ENCODE measurements around the gene OR2J1.
"Not testable (repeated sequence)": the region's sequence is repeated elsewhere in the genome, so short reads cannot be mapped to it uniquely, and the experiment has no call there.

Gene OR2J1

GRCh38 chr6:29099190-29099589, at the start of gene OR2J1:
OR2J1 (plus strand) TSS chr6:29099490; CDS start chr6:29100943, 1,453 bp downstream.
- no peaks in the 10 kb centered on the region for H3K36me3 Mint-ChIP-seq
- no peaks in the 10 kb centered on the region for H3K9me3 Mint-ChIP-seq
- H3K27me3 Mint-ChIP-seq: peaks cover 19% of the 10 kb centered on the region
- no peak within 1 kb of the TSS for H3K4me3 Mint-ChIP-seq
- no peak within 1 kb of the TSS for H3K27ac Mint-ChIP-seq
- no peaks in the 10 kb centered on the region for H3K4me1 Mint-ChIP-seq

- Mint-ChIP-seq H3K27me3 (peaks cover 43% of the 10 kb centered on the region), H3K36me3 (no peaks in the 10 kb centered on the region), H3K4me1 (no peaks in the 10 kb centered on the region), H3K27ac (no peak overlapping the region), H3K4me3 (no peak overlapping the region), H3K9me3 (peaks cover 4% of the 10 kb centered on the region)
These were observed 47.6 kb upstream of the OR2J1 start for GRCh38 chr6:29051680-29052079.

- no peaks in the 10 kb centered on the region for H3K36me3 Mint-ChIP-seq
- H3K27ac Mint-ChIP-seq: no peak overlapping the region
- H3K27me3 Mint-ChIP-seq: peaks cover 40% of the 10 kb centered on the region
- H3K9me3 Mint-ChIP-seq: no peaks in the 10 kb centered on the region
- no peaks in the 10 kb centered on the region for H3K4me1 Mint-ChIP-seq
- no peak overlapping the region for H3K4me3 Mint-ChIP-seq
These were observed 27.2 kb upstream of the OR2J1 start for GRCh38 chr6:29071831-29072723.

GRCh38 chr6:29079203-29079602, 20.1 kb upstream of the OR2J1 start:
- H3K27ac Mint-ChIP-seq: no peak overlapping the region
- no peaks in the 10 kb centered on the region for H3K9me3 Mint-ChIP-seq
- peaks cover 10% of the 10 kb centered on the region for H3K27me3 Mint-ChIP-seq
- H3K36me3 Mint-ChIP-seq: peaks cover 3% of the 10 kb centered on the region
- no peak overlapping the region for H3K4me3 Mint-ChIP-seq
- H3K4me1 Mint-ChIP-seq: peaks cover 4% of the 10 kb centered on the region

GRCh38 chr6:29081312-29081711, 18.0 kb upstream of the OR2J1 start:
- Mint-ChIP-seq H3K27ac (no peak overlapping the region), H3K4me1 (peaks cover 4% of the 10 kb centered on the region), H3K27me3 (peaks cover 3% of the 10 kb centered on the region), H3K4me3 (no peak overlapping the region), H3K9me3 (no peaks in the 10 kb centered on the region), H3K36me3 (peaks cover 3% of the 10 kb centered on the region)

GRCh38 chr6:29082457-29082856, 16.8 kb upstream of the OR2J1 start:
- Mint-ChIP-seq H3K27ac (no peak overlapping the region), H3K27me3 (peaks cover 6% of the 10 kb centered on the region), H3K36me3 (peaks cover 3% of the 10 kb centered on the region), H3K4me1 (peaks cover 4% of the 10 kb centered on the region), H3K9me3 (no peaks in the 10 kb centered on the region), H3K4me3 (no peak overlapping the region)

GRCh38 chr6:29087213-29087612, 12.1 kb upstream of the OR2J1 start, which contains the start of gene OR2B3:
OR2B3 (minus strand) TSS chr6:29087313; CDS start chr6:29087248, 65 bp downstream.
- H3K27ac Mint-ChIP-seq: no peak within 1 kb of the TSS

GRCh38 chr6:29092957-29093356, 6.3 kb upstream of the OR2J1 start:
- no peaks in the 10 kb centered on the region for H3K36me3 Mint-ChIP-seq
- H3K4me1 Mint-ChIP-seq: no peaks in the 10 kb centered on the region
- no peak overlapping the region for H3K4me3 Mint-ChIP-seq
- peaks cover 27% of the 10 kb centered on the region for H3K27me3 Mint-ChIP-seq
- H3K9me3 Mint-ChIP-seq: no peaks in the 10 kb centered on the region
- H3K27ac Mint-ChIP-seq: no peak overlapping the region

More at GRCh38 chr6:29087213-29087612, 12.1 kb upstream of the OR2J1 start, which contains the start of gene OR2B3:
- H3K4me1 Mint-ChIP-seq: no peaks in the 10 kb centered on the region
- H3K27me3 Mint-ChIP-seq: peaks cover 27% of the 10 kb centered on the region
- no peak within 1 kb of the TSS for H3K4me3 Mint-ChIP-seq
- peaks cover 3% of the 10 kb centered on the region for H3K36me3 Mint-ChIP-seq
- no peaks in the 10 kb centered on the region for H3K9me3 Mint-ChIP-seq

GRCh38 chr6:29097803-29098202, 1.5 kb upstream of the OR2J1 start:
- no peaks in the 10 kb centered on the region for H3K4me1 Mint-ChIP-seq
- peaks cover 13% of the 10 kb centered on the region for H3K27me3 Mint-ChIP-seq
- H3K27ac Mint-ChIP-seq: no peak overlapping the region
- no peak overlapping the region for H3K4me3 Mint-ChIP-seq
- no peaks in the 10 kb centered on the region for H3K9me3 Mint-ChIP-seq
- H3K36me3 Mint-ChIP-seq: no peaks in the 10 kb centered on the region

- no peaks in the 10 kb centered on the region for H3K36me3 Mint-ChIP-seq
These were observed 8.5 kb downstream of the OR2J1 start, which contains the start of gene OR2J3 for GRCh38 chr6:29107758-29108157. OR2J3 (plus strand) TSS chr6:29108058; CDS start chr6:29111891, 3,833 bp downstream.

GRCh38 chr6:29112135-29112534, 12.8 kb downstream of the OR2J1 start:
- Mint-ChIP-seq H3K4me1 (no peaks in the 10 kb centered on the region), H3K27ac (no peak overlapping the region), H3K4me3 (no peak overlapping the region), H3K9me3 (no peaks in the 10 kb centered on the region), H3K36me3 (no peaks in the 10 kb centered on the region), H3K27me3 (peaks cover 27% of the 10 kb centered on the region)

More at GRCh38 chr6:29107758-29108157, 8.5 kb downstream of the OR2J1 start, which contains the start of gene OR2J3:
- Mint-ChIP-seq H3K27ac (no peak within 1 kb of the TSS), H3K27me3 (peaks cover 40% of the 10 kb centered on the region), H3K9me3 (no peaks in the 10 kb centered on the region), H3K4me3 (no peak within 1 kb of the TSS), H3K4me1 (no peaks in the 10 kb centered on the region)

GRCh38 chr6:29114964-29115363, 15.7 kb downstream of the OR2J1 start:
- peaks cover 34% of the 10 kb centered on the region for H3K27me3 Mint-ChIP-seq
- not testable (repeated sequence) for H3K9me3 Mint-ChIP-seq, H3K27ac Mint-ChIP-seq, H3K4me1 Mint-ChIP-seq, H3K36me3 Mint-ChIP-seq, H3K4me3 Mint-ChIP-seq

- Mint-ChIP-seq H3K27me3 (peaks cover 21% of the 10 kb centered on the region), H3K4me1 (no peaks in the 10 kb centered on the region), H3K9me3 (no peaks in the 10 kb centered on the region), H3K27ac (no peak overlapping the region), H3K4me3 (no peak overlapping the region), H3K36me3 (no peaks in the 10 kb centered on the region)
These were observed 30.2 kb downstream of the OR2J1 start for GRCh38 chr6:29129326-29130012.

GRCh38 chr6:29130644-29131043, 31.4 kb downstream of the OR2J1 start:
- Mint-ChIP-seq H3K36me3 (no peaks in the 10 kb centered on the region), H3K9me3 (no peaks in the 10 kb centered on the region), H3K4me1 (no peaks in the 10 kb centered on the region), H3K27me3 (peaks cover 24% of the 10 kb centered on the region), H3K27ac (no peak overlapping the region), H3K4me3 (no peak overlapping the region)

GRCh38 chr6:29131691-29132090, 32.4 kb downstream of the OR2J1 start:
- H3K4me3 Mint-ChIP-seq: no peak overlapping the region
- no peaks in the 10 kb centered on the region for H3K4me1 Mint-ChIP-seq
- H3K27ac Mint-ChIP-seq: no peak overlapping the region
- peaks cover 24% of the 10 kb centered on the region for H3K27me3 Mint-ChIP-seq
- H3K9me3 Mint-ChIP-seq: no peaks in the 10 kb centered on the region
- H3K36me3 Mint-ChIP-seq: no peaks in the 10 kb centered on the region

- Mint-ChIP-seq H3K9me3 (no peaks in the 10 kb centered on the region), H3K4me1 (no peaks in the 10 kb centered on the region), H3K27ac (no peak overlapping the region), H3K27me3 (peaks cover 23% of the 10 kb centered on the region), H3K4me3 (no peak overlapping the region), H3K36me3 (no peaks in the 10 kb centered on the region)
These were observed 38.4 kb downstream of the OR2J1 start for GRCh38 chr6:29137724-29138123.

Data from activated naive CD4-positive, alpha-beta T cell treated with anti-CD3 and anti-CD28 coated beads, Interleukin-2, amount 50 U/mL, for 24 hours (primary cell).